Measurements from ENCODE around the gene STARD3. TPM values are rescaled to one million over a fixed set of nuclear protein-coding genes. Genes with fewer than 3 reads are reported as not detected.

STARD3 gene
- total RNA-seq, 1 experiment from 2014 or later, result 55.5 TPM

DNA sequence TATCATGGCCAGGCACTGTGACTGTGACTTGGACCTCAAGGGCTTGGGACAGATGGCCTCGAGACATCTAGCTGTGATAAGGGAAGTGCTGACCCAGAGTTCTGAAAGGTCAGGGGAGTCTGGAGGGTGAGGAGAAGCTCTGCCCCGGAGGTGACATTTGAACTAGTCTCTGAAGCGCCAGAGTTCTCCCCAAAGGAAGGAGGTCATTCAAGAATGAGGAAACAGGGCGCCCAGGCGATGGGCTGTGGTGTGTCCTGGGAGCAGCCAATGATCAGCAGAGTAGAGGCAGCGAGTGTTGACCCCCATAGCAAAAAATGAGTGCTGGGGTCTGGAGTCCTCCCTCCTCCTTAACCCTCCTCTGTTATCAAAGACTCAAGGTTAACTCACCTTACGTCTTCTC lies 4.9 kb downstream of the STARD3 start:
- Mint-ChIP-seq H3K4me1 (ENCODE audit: low read depth, unreplicated experiment) (peaks cover 11% of the 10 kb centered on the region), H3K27me3 (ENCODE audit: insufficient read depth, unreplicated experiment) (no peaks in the 10 kb centered on the region), H3K9me3 (ENCODE audit: unreplicated experiment) (no peaks in the 10 kb centered on the region), H3K4me3 (ENCODE audit: unreplicated experiment) (no peak overlapping the region), H3K27ac (ENCODE audit: unreplicated experiment) (no peak overlapping the region), H3K36me3 (ENCODE audit: insufficient read depth, unreplicated experiment) (no peaks in the 10 kb centered on the region)
- TF ChIP-seq, protein P1, sequence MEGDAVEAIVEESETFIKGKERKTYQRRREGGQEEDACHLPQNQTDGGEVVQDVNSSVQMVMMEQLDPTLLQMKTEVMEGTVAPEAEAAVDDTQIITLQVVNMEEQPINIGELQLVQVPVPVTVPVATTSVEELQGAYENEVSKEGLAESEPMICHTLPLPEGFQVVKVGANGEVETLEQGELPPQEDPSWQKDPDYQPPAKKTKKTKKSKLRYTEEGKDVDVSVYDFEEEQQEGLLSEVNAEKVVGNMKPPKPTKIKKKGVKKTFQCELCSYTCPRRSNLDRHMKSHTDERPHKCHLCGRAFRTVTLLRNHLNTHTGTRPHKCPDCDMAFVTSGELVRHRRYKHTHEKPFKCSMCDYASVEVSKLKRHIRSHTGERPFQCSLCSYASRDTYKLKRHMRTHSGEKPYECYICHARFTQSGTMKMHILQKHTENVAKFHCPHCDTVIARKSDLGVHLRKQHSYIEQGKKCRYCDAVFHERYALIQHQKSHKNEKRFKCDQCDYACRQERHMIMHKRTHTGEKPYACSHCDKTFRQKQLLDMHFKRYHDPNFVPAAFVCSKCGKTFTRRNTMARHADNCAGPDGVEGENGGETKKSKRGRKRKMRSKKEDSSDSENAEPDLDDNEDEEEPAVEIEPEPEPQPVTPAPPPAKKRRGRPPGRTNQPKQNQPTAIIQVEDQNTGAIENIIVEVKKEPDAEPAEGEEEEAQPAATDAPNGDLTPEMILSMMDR (IDR thresholded peaks at IDR 0.05; ENCODE audit: insufficient read depth in 1 of 2, low read depth in 1 of 2, low read length in 1 of 2, severe bottlenecking in 1 of 2, unreplicated experiment in 1 of 2), result no peak
- ChIA-PET CTCF (no interaction called here), POLR2A (no interaction called here)
- Histone ChIP-seq H3K4me1 (no peaks in the 10 kb centered on the region), H3K9me3 (no peaks in the 10 kb centered on the region), H3K4me3 (ENCODE audit: low read depth, low read length) (no peak overlapping the region), H3K36me3 (ENCODE audit: control insufficient read depth, insufficient read depth, low read length) (no peaks in the 10 kb centered on the region), H3K27me3 (replicated peaks; ENCODE audit: control insufficient read depth, insufficient read depth, low read length) (no peaks in the 10 kb centered on the region)
- no peak for DNase-seq
- intact Hi-C loops (cut with micrococcal nuclease; ENCODE audit: unreplicated experiment), result no loop called here
- BruUV-seq (replicated peaks), result no TSS peak

DNA sequence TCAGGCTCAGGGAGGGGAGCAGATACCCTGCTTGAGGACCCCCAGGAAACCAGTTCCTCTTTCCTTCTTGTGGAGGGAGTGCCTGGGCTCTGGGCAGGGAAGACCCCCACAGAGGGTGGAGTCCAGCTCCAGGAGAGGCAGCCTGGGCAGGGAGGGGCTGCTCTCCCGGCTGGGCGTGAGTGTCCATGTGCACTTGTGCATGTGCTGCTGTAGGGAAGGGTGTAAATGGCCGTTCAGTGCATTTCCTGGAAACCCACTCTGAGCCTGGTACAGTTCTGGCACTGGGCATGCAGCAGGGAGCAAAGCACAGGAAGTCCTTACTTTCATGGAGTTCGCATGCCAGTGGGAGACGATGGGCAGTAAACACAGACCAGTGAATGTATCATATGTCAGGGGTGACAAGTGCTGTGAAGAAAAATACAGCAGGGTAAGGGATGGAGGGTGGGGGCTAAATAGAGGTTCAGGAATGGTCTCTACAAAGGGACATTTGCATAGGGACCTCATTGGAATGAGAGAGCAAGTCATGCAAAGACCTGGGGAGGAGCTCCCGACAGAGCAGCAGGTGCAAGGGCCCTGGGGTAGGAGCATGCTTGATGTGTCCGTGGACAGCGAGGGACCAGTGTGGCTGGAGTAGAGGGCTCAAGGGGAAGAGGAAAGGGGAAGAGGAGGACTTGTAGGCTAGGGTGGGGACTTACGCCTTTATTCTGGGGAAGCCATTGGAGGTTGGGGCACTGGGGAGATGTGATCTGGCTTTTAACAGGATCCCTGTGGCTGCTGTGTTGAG lies 5.5 kb downstream of the STARD3 start:
- Histone ChIP-seq H3K4me1 (no peaks in the 10 kb centered on the region), H3K36me3 (ENCODE audit: control insufficient read depth, insufficient read depth, low read length) (no peaks in the 10 kb centered on the region), H3K27me3 (replicated peaks; ENCODE audit: control insufficient read depth, insufficient read depth, low read length) (no peaks in the 10 kb centered on the region), H3K9me3 (no peaks in the 10 kb centered on the region), H3K4me3 (ENCODE audit: low read depth, low read length) (no peak overlapping the region)
- H3K27ac Mint-ChIP-seq (ENCODE audit: unreplicated experiment), result no peak overlapping the region
- TF ChIP-seq, protein P1 (IDR thresholded peaks at IDR 0.05; ENCODE audit: insufficient read depth in 1 of 2, low read depth in 1 of 2, low read length in 1 of 2, severe bottlenecking in 1 of 2, unreplicated experiment in 1 of 2), result no peak
- H3K9me3 Mint-ChIP-seq (ENCODE audit: unreplicated experiment), result no peaks in the 10 kb centered on the region
- no peaks in the 10 kb centered on the region for H3K36me3 Mint-ChIP-seq (ENCODE audit: insufficient read depth, unreplicated experiment)
- H3K4me3 Mint-ChIP-seq (ENCODE audit: unreplicated experiment), result no peak overlapping the region
- intact Hi-C loops (cut with micrococcal nuclease; ENCODE audit: unreplicated experiment), result no loop called here
- H3K27me3 Mint-ChIP-seq (ENCODE audit: insufficient read depth, unreplicated experiment), result no peaks in the 10 kb centered on the region
- no peak for DNase-seq
- ChIA-PET POLR2A (no interaction called here), CTCF (interaction anchor here (1.0 kb wide), 1 partner anchor 14 kb away, joined by 4 read pairs; no protein-coding TSS in a partner anchor)
- no TSS peak for BruUV-seq (replicated peaks)
- H3K4me1 Mint-ChIP-seq (ENCODE audit: low read depth, unreplicated experiment), result peaks cover 11% of the 10 kb centered on the region

DNA sequence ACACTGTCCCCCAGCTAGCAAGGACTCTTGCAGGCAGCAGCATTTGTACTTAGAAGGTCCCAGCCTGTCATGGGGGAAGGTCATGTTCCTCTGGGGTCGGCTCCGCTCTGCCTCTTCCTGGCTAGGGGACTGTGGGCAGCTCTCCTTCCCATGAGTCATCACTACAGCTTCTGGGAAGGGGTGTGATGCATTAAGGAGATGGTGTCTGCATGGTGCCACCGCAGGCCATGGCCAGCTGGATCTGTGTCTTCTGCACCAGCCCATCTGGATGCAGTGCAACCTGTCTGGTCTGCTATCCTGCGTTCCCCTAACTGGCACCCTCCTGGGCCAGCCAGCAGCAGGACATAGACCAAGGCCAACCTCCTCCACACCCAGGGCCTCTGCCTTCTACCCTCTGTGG lies 6.3 kb downstream of the STARD3 start:
- H3K4me1 Mint-ChIP-seq (ENCODE audit: low read depth, unreplicated experiment), result peaks cover 4% of the 10 kb centered on the region
- intact Hi-C loops (cut with micrococcal nuclease; ENCODE audit: unreplicated experiment), result no loop called here
- no peak overlapping the region for H3K4me3 Mint-ChIP-seq (ENCODE audit: unreplicated experiment)
- no peaks in the 10 kb centered on the region for H3K9me3 Mint-ChIP-seq (ENCODE audit: unreplicated experiment)
- ChIA-PET CTCF (interaction anchor here (1.0 to 1.6 kb wide), 2 partner anchors 11 to 14 kb away, joined by 4 read pairs; no protein-coding TSS in a partner anchor), POLR2A (no interaction called here)
- no peak overlapping the region for H3K27ac Mint-ChIP-seq (ENCODE audit: unreplicated experiment)
- no peaks in the 10 kb centered on the region for H3K36me3 Mint-ChIP-seq (ENCODE audit: insufficient read depth, unreplicated experiment)
- TF ChIP-seq, protein P1 (IDR thresholded peaks at IDR 0.05; ENCODE audit: insufficient read depth in 1 of 2, low read depth in 1 of 2, low read length in 1 of 2, severe bottlenecking in 1 of 2, unreplicated experiment in 1 of 2), result no peak
- Histone ChIP-seq H3K36me3 (ENCODE audit: control insufficient read depth, insufficient read depth, low read length) (no peaks in the 10 kb centered on the region), H3K27me3 (replicated peaks; ENCODE audit: control insufficient read depth, insufficient read depth, low read length) (no peaks in the 10 kb centered on the region), H3K9me3 (no peaks in the 10 kb centered on the region), H3K4me1 (no peaks in the 10 kb centered on the region), H3K4me3 (ENCODE audit: low read depth, low read length) (no peak overlapping the region)
- BruUV-seq (replicated peaks), result no TSS peak
- DNase-seq, result no peak
- H3K27me3 Mint-ChIP-seq (ENCODE audit: insufficient read depth, unreplicated experiment), result no peaks in the 10 kb centered on the region

All from Caco-2 (cell line).